Ureter (tissue), 1 donor: Measurements from ENCODE around the gene NMUR1. TPM values are rescaled to one million over a fixed set of nuclear protein-coding genes. Genes with fewer than 3 reads are reported as not detected.

ENCODE experiments used
- DNase-seq: peaks from one replicate; pipeline ENCODE4 v3.0.0-alpha.2; 2020; ENCODE audit warnings: low spot score
- total RNA-seq: library from RNA; stranded (reverse); gene quantifications from one replicate; pipeline ENCODE4 v1.2.4, GENCODE V29; 2023
- donor health status: DM: yes; HTN: yes; CAD: no.

Gene NMUR1
- total RNA-seq, 1 donor from 2014 or later: 2.0 TPM

GRCh38 chr2:231554327-231554726 is 24.1 kb upstream of the NMUR1 start:
- DNase-seq: no peak

GRCh38 chr2:231552752-231553151 is 22.5 kb upstream of the NMUR1 start:
- DNase-seq: no peak

GRCh38 chr2:231549446-231550239 is 19.4 kb upstream of the NMUR1 start:
- no peak for DNase-seq

GRCh38 chr2:231548752-231549151 is 18.5 kb upstream of the NMUR1 start:
- no peak for DNase-seq

- no peak for DNase-seq
Observed at GRCh38 chr2:231547315-231548110, 17.3 kb upstream of the NMUR1 start.

- no peak for DNase-seq
Observed at GRCh38 chr2:231546014-231546715, 15.9 kb upstream of the NMUR1 start.

GRCh38 chr2:231545105-231545902 is 15.1 kb upstream of the NMUR1 start:
- DNase-seq: no peak

GRCh38 chr2:231542136-231542535 is 11.9 kb upstream of the NMUR1 start:
- no peak for DNase-seq

- no peak for DNase-seq
Observed at GRCh38 chr2:231541645-231542044, 11.4 kb upstream of the NMUR1 start.

- DNase-seq: no peak
Observed at GRCh38 chr2:231539991-231540390, 9.7 kb upstream of the NMUR1 start.

- DNase-seq: no peak
Observed at GRCh38 chr2:231535961-231536360, 5.7 kb upstream of the NMUR1 start.

- no peak for DNase-seq
Observed at GRCh38 chr2:231533777-231534125, 3.5 kb upstream of the NMUR1 start.

GRCh38 chr2:231533086-231533776 is 3.0 kb upstream of the NMUR1 start:
- DNase-seq: no peak

GRCh38 chr2:231532756-231533035 is 2.5 kb upstream of the NMUR1 start:
- no peak for DNase-seq

- no peak for DNase-seq
Observed at GRCh38 chr2:231531883-231532755, 1.9 kb upstream of the NMUR1 start.

- DNase-seq: no peak
Observed at GRCh38 chr2:231531466-231531865, 1.2 kb upstream of the NMUR1 start.

GRCh38 chr2:231528636-231529030 is 1.6 kb downstream of the NMUR1 start:
- DNase-seq: no peak

- DNase-seq: no peak
Observed at GRCh38 chr2:231527955-231528635, 2.1 kb downstream of the NMUR1 start.

- DNase-seq: no peak
Observed at GRCh38 chr2:231527091-231527395, 3.2 kb downstream of the NMUR1 start.
